ENCODE data around the gene ELMOD2. TPM values are rescaled to one million over a fixed set of nuclear protein-coding genes. Genes with fewer than 3 reads are reported as not detected.

The ELMOD2 gene
- total RNA-seq, 2 experiments from 2014 or later = 20.0 to 28.7 TPM

GRCh38 chr4:140557831-140558435 is 34.0 kb downstream of the ELMOD2 start:
- BruUV-seq (replicated peaks) = no TSS peak
- Histone ChIP-seq H3K79me2 (ENCODE audit: insufficient read depth, low read depth, low read length) (no peaks in the 10 kb centered on the region), H2AFZ (ENCODE audit: low read length) (no peak overlapping the region), H3K4me2 (ENCODE audit: low read length) (no peak overlapping the region), H3K36me3 (ENCODE audit: insufficient read depth, low read length) (no peaks in the 10 kb centered on the region), H3K27ac (ENCODE audit: low read depth, low read length, poor library complexity, severe bottlenecking) (no peak overlapping the region), H3K9me3 (ENCODE audit: low read length) (no peaks in the 10 kb centered on the region), H3K9me2 (ENCODE audit: insufficient read depth, low read length) (no peaks in the 10 kb centered on the region), H3K4me1 (ENCODE audit: insufficient read depth, low read length, poor library complexity, severe bottlenecking) (peaks cover 23% of the 10 kb centered on the region), H3K4me3 (ENCODE audit: low read depth, low read length, poor library complexity, severe bottlenecking) (no peak overlapping the region), H4K20me1 (ENCODE audit: insufficient read depth, low read length) (no peaks in the 10 kb centered on the region)
- POLR2A ChIA-PET = interaction anchor here (1.5 kb wide), 1 partner anchor 13 kb away, joined by 5 read pairs; no protein-coding TSS in a partner anchor
- intact Hi-C loops (cut with micrococcal nuclease; ENCODE audit: unreplicated experiment) = no loop called here
- no peak for DNase-seq (ENCODE audit: low spot score)
- CTCF ChIA-PET (ENCODE audit: unreplicated experiment) = interaction anchor here (0.6 kb wide), 1 partner anchor 599 kb away, joined by 3 read pairs; no protein-coding TSS in a partner anchor
- TF ChIP-seq EZH2phosphoT487 (IDR thresholded peaks at IDR 0.05; ENCODE audit: borderline replicate concordance, low read depth, low read length) (no peak), CTCF (conservative IDR thresholded peaks at IDR 0.05; ENCODE audit: low read length) (no peak)

GRCh38 chr4:140559696-140560095 is 35.7 kb downstream of the ELMOD2 start:
- BruUV-seq (replicated peaks) = no TSS peak
- intact Hi-C loops (cut with micrococcal nuclease; ENCODE audit: unreplicated experiment) = no loop called here
- Histone ChIP-seq H3K36me3 (ENCODE audit: insufficient read depth, low read length) (no peaks in the 10 kb centered on the region), H3K9me3 (ENCODE audit: low read length) (no peaks in the 10 kb centered on the region), H3K4me1 (ENCODE audit: insufficient read depth, low read length, poor library complexity, severe bottlenecking) (peaks cover 23% of the 10 kb centered on the region), H3K4me2 (ENCODE audit: low read length) (no peak overlapping the region), H3K27ac (ENCODE audit: low read depth, low read length, poor library complexity, severe bottlenecking) (no peak overlapping the region), H3K79me2 (ENCODE audit: insufficient read depth, low read depth, low read length) (no peaks in the 10 kb centered on the region), H2AFZ (ENCODE audit: low read length) (no peak overlapping the region), H3K4me3 (ENCODE audit: low read depth, low read length, poor library complexity, severe bottlenecking) (no peak overlapping the region), H4K20me1 (ENCODE audit: insufficient read depth, low read length) (no peaks in the 10 kb centered on the region), H3K9me2 (ENCODE audit: insufficient read depth, low read length) (no peaks in the 10 kb centered on the region)
- ChIA-PET CTCF (ENCODE audit: unreplicated experiment) (no interaction called here), POLR2A (interaction anchor here (0.7 kb wide), 3 partner anchors 11 to 1398 kb away, joined by 3 to 5 read pairs (median 3); no protein-coding TSS in a partner anchor)
- TF ChIP-seq CTCF (conservative IDR thresholded peaks at IDR 0.05; ENCODE audit: low read length) (no peak), EZH2phosphoT487 (IDR thresholded peaks at IDR 0.05; ENCODE audit: borderline replicate concordance, low read depth, low read length) (no peak)
- no peak for DNase-seq (ENCODE audit: low spot score)

GRCh38 chr4:140568507-140569306 is 44.7 kb downstream of the ELMOD2 start, which contains the start of gene UCP1:
Gene UCP1, minus strand, starts transcription at chr4:140568961. Its CDS starts 232 bp downstream, at chr4:140568729.
- Histone ChIP-seq H3K27ac (ENCODE audit: low read depth, low read length, poor library complexity, severe bottlenecking) (no peak within 1 kb of the TSS), H3K9me3 (ENCODE audit: low read length) (no peaks in the 10 kb centered on the region), H3K4me2 (ENCODE audit: low read length) (no peak within 1 kb of the TSS), H4K20me1 (ENCODE audit: insufficient read depth, low read length) (no peaks in the 10 kb centered on the region), H3K36me3 (ENCODE audit: insufficient read depth, low read length) (no peaks in the 10 kb centered on the region), H3K79me2 (ENCODE audit: insufficient read depth, low read depth, low read length) (no peaks in the 10 kb centered on the region), H3K9me2 (ENCODE audit: insufficient read depth, low read length) (no peaks in the 10 kb centered on the region), H2AFZ (ENCODE audit: low read length) (no peak within 1 kb of the TSS), H3K4me1 (ENCODE audit: insufficient read depth, low read length, poor library complexity, severe bottlenecking) (no peaks in the 10 kb centered on the region), H3K4me3 (ENCODE audit: low read depth, low read length, poor library complexity, severe bottlenecking) (no peak within 1 kb of the TSS)
- ChIA-PET CTCF (ENCODE audit: unreplicated experiment) (no interaction called here), POLR2A (no interaction called here)
- TF ChIP-seq CTCF (conservative IDR thresholded peaks at IDR 0.05; ENCODE audit: low read length) (no peak), EZH2phosphoT487 (IDR thresholded peaks at IDR 0.05; ENCODE audit: borderline replicate concordance, low read depth, low read length) (no peak; the same call in 1 of the 2 replicates)
- no TSS peak for BruUV-seq (replicated peaks)
- DNase-seq (ENCODE audit: low spot score) = no peak
- intact Hi-C loops (cut with micrococcal nuclease; ENCODE audit: unreplicated experiment) = no loop called here
